HG03442 (cell line): ENCODE measurements around the gene EML1.
"Not testable (repeated sequence)": the region's sequence is repeated elsewhere in the genome, so short reads cannot be mapped to it uniquely, and the experiment has no call there.

Experiments used
- ATAC-seq: cut with Tn5 transposase; IDR thresholded peaks from one replicate; pipeline ENCODE4 v1.9.1; 2021; ENCODE audit warnings: mild to moderate bottlenecking, moderate library complexity; ENCODE audit not compliant: unreplicated experiment

EML1 gene

GRCh38 chr14:99929601-99930000, 136.4 kb downstream of the EML1 start:
- no peak for ATAC-seq

DNA sequence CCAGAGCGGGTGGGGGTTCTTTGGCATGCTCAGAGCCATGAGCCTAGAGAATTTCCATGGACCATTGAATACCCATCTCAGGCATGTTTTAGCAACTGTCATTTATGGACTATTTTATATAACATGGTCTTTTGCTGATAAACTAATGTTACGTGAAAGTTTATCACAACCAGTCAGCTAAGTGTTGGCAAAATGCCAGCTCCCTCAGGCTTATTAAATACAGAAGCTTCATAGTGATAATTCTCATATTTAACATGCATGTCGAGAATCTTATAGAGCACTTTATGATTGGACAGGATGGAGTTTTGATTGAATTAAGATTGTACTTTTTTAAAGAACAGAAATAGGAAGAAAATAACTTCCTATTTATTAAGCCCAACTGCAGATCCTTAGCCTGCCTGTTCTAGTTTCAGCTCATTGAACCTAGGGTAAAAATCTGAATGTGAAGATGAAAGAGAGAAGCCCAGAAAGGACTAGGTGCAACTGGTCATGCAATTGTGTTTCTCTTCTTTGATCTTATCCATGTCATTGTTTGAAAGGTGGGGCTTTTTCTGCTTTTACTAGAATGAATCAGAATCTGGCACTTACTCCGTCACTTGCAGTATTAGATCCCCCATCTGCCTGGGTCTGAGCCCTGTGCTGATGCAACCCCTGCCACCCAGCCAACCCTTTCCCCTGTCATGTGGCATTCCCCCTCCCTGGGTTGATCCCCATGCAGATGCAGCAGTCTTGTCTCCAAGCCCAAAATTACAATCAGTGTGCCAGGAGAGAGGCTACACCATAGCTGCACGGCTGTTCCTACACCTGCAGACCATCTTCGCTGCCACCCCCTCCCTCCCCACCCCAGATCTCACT, 137.4 kb downstream of the EML1 start:
- peak; percentile 96 for ATAC-seq

GRCh38 chr14:99931308-99931707, 138.1 kb downstream of the EML1 start:
- no peak for ATAC-seq

- no peak for ATAC-seq
These were observed 142.8 kb downstream of the EML1 start for GRCh38 chr14:99936056-99936455.

DNA sequence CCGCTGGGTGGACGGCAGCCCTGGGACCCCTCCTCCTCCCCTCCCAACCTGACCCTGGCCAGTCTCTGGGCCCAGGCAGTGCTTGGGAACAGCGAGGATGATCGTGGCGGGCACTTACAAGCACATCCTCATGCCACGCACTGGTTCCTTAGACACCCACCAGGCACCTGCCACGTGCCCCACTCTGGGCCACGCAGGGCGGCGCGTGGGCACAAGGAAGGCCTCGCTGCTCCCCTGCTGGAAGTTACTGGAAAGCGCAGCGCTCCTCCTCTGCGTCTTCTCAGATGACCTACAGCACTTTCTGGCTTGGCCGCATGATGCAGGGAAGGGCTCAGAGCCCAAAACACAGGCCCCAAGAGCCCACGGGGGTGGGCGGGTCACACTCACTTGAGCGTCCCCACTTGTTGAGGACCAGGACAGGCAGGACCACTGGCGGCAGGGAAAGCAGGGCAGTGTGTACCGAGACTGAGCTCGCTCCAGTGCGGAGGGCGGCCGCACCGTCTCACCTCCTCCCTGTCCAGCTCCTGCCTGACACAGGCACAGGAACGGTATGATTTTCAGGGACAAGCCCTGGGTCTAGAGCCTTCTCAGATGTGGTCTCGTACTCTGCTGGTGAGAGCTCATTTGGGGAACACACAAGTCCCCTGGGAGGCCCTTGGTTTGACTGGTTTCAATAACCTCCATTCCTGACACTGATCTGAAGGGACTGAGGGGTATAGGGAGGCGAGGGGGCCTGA, 143.7 kb downstream of the EML1 start:
- peak; percentile 84 for ATAC-seq

DNA sequence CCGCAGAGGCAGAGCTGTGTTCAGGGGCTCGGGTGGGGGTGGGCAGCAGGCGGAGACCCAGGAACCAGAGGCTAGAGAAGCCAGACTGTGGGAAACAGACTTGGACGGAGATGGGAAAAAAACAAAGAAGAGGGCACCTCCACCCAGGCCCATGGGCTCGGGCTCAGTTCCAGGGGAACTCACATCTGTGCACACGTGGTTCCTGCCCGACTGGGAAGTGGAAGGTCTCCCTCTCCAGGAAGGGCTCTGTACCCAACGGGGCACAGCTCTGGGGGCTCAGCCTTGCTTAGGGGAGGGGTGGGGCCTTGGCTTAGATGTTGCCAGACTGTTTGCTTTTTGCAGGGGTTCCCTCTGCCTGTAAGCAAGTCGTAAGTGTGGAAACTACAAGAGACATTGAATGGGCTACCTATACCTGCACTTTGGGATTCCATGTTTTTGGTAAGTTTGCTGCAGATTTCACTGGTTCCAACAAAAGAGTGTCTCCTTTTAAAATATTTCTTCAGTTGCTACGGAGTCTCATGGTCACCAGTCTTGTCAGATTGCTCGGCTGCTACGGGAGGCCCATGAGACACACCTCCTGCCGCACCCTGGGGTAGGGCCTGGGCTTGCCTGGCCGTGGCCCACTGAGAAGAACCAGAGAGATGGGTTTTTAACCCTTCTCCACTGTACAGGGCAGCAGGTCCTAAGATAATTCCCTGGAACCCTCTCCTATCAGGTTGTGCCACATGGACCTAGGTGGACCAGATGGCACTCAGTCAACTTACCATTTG, 144.4 kb downstream of the EML1 start:
- ATAC-seq, result peak; percentile 25

DNA sequence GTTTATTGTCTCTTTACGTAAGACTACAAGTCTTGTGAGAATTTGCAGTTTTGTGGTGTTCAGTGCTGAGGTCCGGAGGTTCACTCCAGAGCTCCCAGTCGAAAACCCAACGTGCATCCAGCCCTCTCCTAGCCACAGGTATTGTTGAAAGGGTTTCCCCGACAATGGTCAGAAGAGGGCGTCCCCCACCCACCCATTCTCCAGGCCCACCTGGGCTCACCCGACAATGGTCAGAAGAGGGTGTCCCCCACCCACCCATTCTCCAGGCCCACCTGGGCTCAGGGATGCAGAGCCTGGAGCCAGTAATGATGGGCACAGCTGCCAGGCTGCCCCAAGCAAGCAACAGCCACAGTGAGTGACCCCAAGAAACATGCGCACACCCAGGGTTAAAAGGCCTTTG, 145.2 kb downstream of the EML1 start:
- no peak for ATAC-seq

DNA sequence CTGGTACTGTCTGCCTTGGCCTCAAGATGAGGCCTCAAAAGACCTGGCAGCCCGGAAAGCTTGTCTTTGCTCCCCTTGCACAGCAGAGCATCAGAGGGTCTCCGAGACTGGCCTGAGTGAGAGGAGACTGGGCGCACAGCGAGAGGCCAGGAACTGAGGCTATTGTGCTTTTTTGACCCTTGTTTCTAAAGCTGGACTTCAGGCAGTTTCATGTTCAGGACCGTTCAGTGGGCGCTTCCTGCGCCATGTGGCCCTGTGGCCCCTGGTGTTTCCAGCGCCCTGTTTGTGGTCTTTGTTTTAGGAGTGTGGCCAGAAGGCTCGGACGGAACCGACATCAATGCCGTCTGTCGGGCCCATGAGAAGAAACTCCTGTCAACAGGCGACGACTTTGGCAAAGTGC, 145.7 kb downstream of the EML1 start:
- no peak for ATAC-seq

GRCh38 chr14:99939421-99939820, 146.2 kb downstream of the EML1 start:
- no peak for ATAC-seq

DNA sequence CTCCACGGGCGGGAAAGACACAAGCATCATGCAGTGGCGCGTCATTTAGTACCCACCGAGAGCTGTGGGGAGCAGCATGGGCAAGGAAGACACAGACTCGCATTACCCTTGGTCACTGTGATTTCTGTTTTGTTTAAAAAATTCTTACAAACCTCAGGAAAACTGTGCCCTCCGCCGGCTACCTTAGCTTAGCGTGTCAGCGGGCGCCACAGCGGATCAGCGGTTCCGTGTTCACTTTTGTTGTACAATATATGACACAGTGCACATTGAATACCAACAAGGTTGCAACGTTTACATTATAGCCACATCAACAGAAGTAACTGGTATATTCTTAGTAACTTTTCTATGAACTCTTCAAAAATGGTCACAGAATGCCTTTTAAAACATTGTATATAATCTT, 146.9 kb downstream of the EML1 start:
- no peak for ATAC-seq

- no peak for ATAC-seq
These were observed 148.0 kb downstream of the EML1 start for GRCh38 chr14:99941211-99941610.

GRCh38 chr14:99943620-99944019, 150.4 kb downstream of the EML1 start:
- no peak for ATAC-seq

GRCh38 chr14:99944241-99944651, 151.0 kb downstream of the EML1 start:
- no peak for ATAC-seq

DNA sequence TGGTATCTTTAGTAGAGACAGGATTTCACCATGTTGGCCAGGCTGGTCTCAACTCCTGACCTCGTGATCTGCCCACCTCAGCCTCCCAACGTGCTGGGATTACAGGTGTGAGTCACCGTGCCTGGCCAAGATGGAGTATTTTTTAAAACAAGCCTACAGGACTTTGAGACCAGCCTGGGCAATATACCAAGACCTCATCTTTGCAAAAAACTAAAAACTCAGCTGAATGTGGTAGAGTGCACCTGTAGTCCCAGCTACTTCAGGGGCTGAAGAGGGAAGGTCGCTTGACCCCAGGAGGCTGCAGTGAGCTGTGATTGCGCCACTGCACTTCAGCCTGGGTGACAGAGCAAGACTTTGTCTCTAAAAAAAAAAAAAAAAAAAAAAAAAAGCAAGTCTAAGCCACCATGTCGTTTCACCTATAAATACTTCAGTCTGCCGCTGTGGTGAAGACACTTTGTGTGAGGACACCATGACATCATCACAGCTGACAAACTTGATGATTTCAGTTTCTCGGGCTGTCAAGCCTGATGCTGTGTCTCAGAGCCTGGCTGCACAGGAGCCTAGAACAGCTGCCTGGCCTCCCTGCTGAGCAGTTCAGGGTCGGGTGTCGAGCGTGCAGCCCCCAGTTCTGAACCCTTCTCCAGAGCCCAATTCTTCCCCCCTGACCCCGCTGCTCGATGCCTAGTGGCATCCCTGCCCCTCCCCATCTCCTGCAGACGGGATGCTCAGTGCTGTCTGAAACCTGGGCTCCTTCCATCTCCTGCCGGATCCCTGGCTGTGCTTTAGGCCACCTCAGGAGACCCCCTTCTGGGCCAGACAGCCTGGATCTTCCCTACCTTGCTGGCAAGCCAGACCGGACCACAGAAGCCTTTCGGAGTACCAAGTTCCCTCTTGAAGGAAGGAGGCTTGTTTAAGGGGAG, 152.8 kb downstream of the EML1 start:
- ATAC-seq, result peak; percentile 61

DNA sequence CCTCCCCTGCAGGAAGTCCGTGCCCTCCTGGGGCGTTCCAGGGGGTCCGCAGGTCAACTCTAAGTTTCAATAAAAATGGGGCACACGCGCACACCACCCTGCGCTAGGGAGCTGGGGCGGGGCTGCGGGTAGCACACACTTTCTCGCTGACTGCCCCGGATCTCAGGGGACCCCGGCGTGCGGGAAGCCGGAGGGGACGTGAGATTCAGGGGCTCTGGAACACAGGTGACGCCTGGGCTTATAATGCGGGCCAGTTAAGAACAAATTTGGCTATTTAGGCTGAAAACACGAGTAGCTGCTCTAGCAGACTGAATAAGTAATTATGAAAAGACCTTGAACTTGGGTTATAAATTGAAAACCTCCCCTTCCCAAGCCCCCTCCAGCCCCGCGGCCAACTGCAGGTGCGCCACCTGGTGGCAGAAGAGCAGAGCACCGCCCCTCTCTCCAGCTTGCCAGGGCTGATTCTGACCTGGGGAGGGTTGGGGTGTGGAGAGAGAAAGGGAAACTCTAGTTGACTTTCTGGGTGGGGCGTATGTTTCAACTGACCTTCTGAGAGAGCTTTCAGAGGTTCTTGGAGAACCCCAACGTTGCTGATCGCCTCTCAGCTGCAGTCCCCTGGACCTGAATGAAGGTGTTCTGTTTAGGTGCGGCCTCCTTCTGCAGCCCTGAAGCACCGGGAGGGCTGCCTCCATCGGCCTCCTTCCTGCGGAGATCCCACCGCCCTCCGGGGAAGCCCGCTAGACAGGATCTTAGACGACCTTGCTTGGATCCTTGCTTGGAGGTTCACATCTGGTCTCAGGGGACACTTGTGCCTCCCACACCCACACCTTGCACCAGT, 153.7 kb downstream of the EML1 start:
- ATAC-seq, result no peak

- no peak for ATAC-seq
These were observed 154.5 kb downstream of the EML1 start for GRCh38 chr14:99947695-99948094.

DNA sequence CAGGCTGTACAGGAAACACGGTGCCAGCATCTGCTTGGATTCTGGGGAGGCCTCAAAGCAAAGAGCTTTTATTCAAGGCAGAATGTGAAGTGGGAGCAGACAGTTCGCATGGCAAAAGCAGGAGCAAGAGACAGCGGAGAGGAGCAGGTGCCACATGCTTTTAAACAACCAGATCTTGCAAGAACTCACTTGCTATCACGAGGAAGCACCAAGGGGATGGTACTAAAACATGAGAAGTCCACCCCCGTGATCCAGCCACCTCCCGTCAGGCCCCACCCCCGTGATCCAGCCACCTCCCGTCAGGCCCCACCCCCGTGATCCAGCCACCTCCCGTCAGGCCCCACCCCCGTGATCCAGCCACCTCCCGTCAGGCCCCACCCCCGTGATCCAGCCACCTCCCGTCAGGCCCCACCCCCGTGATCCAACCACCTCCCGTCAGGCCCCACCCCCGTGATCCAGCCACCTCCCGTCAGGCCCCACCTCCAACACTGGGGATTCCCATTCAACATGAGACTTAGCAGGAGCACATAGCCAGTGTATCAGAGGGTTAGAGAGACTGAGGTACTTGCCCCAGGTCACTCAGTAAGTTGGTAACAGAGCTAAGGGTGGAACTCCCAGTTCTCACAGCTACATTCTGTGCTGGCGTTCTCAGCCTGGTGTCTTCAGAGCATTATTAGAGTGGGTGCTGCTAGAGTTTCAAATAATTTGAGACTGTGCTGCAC, 156.0 kb downstream of the EML1 start:
- not testable (repeated sequence) for ATAC-seq

GRCh38 chr14:99950181-99950580, 157.0 kb downstream of the EML1 start:
- ATAC-seq, result no peak

DNA sequence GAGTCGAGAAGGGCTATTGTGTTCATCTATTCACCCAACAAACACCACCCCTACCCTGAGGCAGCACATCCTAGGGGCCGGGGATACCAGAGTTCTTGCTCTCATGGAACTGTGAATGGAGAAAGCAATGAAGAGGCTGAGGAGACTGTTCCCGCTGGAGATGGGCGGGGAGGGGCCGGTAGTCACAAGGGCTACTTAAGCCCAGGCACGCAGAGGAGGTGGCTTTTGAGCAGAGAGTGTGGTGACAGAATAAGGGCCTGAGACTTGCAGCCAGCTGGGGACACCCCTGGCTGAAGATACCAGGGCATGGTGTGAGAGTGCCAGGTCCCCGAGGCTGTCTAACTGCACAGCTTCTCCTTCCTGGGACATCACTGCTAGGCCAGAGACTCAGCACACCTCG, 157.9 kb downstream of the EML1 start:
- ATAC-seq, result no peak
